Left kidney (tissue), 2 donors: Measurements from ENCODE around the gene ZBTB46. TPM values are rescaled to one million over a fixed set of nuclear protein-coding genes. Genes with fewer than 3 reads are reported as not detected.
A peak's percentile ranks its signal among the peaks of the same experiment; 100 is the strongest.

Experiments used
- DNase-seq: peaks from one replicate; pipeline ENCODE4 v3.0.0-alpha.2; 2013
- polyA plus RNA-seq: library from polyadenylated mRNA; unstranded; fragments of 120-200 nt; gene quantifications from one replicate; pipeline ENCODE4 v1.2.1, GENCODE V29; 2013; ENCODE audit not compliant: insufficient read length

The ZBTB46 gene
- polyA plus RNA-seq, 1 donor: 16.7 TPM

DNA sequence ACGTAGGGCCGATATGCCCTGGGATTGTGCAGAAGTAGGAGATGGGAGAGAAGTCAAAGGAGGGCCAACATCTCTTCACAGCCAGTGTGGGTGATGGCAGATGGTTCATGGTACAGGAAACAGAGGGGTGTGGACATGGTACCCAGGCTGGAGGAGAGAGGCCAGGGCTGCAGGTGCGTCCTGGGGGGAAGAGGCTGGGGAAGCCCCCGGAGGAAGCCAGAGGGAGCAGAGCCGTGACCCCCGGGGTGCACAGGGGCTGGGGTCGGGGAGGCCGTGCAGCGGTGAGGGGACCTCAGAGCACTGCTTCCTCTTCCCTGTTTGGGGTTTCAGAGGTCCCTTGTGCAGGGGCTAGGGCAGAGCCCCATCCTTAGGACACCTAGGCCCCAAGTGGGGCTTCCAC is 11.2 kb upstream of the ZBTB46 start:
- no peak for DNase-seq

DNA sequence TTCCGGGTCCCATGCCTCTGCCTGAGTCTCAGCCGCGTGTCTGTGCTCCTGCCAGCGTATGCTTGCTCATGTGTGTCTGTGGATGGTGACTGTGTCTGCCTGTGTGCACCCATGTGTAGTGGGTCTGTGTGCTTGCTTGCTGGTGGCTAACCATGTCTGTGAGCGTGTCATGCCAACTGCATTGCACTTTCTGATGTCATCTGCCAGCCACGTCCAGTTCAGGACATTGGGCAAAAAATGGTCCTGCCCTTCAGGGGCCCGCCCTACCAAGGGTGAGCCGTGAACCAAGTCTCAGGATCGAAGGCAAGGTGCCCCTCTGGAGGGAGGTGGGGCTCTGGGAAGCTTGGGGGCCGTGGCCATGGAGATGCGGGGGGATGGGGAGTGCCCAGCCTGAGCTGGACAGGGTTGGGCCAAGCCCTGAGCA is 9.4 kb upstream of the ZBTB46 start:
- DNase-seq: no peak

DNA sequence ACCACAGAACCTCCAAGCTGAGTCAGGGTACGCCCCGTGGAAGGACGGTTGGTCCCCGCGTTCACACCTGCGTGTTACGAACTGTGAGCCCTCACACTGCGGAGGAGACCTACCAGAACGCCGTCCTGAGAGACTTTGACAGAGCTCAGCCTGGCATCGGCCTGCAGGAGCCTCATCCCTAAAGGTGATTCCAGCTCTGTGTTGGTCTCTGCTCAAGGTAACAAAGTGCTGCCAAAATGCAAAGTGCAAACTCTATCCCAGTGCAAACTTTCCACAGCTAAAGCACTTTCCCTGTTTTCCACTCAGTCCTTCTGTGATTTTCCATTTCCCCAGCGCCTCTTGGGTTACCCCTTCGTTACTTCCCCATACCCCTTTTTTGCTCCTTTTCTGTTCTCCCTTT is 8.6 kb upstream of the ZBTB46 start:
- no peak for DNase-seq

DNA sequence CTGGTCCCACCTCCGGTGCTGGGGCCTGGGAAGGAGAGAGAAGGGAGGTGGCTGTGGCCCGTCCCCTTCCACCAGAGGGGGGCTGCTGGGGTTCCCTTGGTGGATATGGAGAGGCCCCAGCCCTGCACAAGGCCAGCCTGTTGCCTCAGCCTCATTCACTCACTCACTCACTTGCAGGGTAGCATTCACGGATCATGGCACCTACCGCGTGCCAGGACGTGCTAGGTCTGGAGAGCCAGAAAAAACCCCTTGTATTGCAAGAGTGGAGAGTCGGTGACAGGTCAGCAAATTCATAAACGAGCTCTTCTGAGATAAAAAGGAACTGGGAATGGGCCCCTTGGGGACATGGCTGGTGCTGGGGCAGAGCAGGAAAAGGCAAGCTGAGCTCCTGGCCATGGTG is 6.4 kb upstream of the ZBTB46 start:
- DNase-seq: no peak

DNA sequence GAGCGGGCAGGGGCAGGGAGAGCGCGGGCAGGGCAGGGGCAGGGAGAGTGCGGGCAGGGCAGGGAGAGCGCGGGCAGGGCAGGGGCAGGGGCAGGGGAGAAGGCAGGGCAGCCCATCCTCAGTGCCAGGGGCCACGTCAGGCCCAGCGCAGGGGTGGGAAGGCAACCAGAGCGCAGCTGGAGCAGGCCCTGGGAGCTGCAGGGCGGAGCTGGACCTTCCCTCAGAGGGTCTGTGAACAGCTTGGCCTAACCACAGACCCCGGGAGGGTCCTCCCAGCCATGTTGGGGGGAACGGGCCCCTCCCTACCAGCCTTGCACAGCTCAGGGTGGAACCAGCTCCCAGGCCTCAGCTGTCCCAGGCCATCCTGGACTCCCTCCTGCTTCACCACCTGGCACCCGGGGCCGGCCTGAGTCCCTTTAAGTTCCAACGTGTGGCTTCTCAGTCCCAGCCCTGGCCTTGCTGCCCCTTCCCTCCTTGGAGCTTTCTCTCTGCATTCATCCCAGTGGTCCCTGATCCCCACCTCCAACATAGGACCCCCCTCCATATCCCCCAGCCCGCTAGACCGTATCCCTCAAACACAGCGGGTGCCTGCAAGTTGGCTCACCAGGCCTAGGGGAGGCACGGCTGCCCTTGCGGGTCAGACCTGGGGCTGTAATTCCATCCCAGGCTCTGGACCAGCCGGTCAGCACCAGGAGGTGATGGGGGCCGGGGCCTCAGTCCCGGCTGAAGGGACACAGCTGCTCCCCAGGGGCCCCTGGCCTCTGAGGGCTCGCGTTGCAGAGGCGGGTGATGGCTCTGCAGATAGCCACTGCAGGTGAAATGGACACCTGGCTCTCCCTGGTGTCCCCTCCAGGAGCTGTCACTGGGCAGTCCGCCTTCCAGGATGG is 5.6 kb upstream of the ZBTB46 start:
- no peak for DNase-seq

DNA sequence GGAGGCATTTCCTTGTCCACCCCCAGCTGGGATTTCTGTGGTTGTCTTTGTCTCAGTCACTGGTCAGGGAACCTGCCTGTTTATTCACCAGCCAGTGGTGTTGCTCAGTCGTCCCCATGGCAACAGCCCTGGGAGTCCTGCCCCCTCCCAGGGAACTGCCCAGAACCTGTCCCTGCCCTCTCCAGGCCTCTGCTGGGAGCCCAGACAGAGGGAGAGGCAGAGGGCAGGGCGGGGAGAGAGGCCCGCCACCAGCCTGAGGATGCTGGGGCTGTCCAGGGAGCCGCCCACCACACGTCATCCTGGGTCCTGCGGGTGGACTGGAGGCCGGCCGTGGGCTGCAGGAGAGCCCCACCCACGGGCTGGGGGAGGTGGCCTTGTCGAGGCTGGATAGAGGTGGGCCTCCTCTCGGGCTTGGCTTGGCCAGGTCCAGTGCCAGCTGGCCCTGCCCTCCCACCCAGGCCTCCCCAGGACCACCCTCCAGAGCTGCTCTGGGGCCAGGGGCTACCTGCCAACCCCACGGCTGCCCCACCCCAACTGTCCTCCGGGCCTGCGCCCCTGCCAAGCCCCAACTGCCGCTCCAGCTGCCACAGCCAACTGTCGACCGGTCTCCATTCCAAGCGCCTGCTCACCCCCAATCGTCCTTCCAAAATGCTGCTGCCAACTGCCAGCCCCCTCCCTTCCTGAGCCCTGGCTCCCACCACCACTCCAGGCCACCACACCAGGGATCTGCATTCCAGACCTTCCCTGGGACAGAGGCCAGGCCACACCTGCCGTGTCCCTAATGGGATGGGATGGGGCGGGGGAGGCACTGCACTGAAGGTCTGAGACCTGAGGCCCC is 4.2 kb upstream of the ZBTB46 start:
- DNase-seq: peak; percentile 92

DNA sequence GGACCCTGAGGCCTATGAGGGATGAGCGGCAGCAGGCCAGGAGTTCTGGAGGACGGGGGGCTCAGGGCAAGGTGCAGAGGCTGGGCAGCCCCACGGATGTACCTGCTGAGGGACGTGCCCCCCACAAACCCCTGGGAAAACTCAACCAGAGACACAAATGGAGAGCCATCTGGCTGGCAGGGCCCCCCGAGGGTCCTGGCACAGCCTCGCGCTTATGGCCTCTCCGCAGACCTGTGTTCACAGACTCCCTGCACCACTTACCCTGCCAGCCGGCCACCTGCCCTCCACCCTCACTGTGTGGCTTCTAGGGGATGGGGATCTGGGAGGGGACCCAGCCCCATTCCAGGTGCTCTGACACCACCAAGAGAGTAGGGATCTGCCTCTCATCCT is 3.4 kb upstream of the ZBTB46 start:
- DNase-seq: no peak

DNA sequence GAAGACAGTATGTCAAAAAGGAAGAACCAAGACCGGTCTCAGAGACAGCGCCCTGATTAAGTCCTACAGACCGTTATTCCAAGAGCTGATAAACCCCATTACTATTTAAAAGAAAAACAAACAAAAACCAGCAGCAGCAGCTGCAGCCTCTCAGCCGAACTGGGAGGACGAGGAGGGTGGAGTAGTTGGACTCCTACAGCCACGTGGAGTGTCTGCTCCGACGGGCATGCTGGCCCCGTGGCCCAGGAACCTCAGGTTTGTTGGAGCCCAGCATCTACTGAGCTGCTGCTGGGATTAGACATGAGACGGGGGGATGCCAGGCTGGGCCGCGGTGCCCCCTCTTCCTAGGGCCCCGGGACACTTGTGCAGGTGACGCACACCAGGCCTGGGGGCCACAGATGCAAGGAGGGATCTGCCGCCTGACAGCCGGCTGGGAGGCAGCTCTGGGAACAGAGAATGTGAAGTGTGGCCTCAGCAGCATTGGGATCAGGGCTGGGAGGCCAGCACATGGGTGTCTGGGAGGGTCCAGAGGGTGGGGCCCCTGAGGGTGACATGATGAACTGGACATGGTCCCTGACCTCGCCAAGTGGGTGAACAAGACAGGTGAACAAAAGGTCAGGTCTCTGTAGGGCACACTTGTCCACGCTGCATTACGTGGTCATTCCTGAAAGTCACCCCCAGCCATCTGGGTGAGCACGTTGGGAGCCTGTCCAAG is 2.9 kb upstream of the ZBTB46 start:
- DNase-seq: no peak

DNA sequence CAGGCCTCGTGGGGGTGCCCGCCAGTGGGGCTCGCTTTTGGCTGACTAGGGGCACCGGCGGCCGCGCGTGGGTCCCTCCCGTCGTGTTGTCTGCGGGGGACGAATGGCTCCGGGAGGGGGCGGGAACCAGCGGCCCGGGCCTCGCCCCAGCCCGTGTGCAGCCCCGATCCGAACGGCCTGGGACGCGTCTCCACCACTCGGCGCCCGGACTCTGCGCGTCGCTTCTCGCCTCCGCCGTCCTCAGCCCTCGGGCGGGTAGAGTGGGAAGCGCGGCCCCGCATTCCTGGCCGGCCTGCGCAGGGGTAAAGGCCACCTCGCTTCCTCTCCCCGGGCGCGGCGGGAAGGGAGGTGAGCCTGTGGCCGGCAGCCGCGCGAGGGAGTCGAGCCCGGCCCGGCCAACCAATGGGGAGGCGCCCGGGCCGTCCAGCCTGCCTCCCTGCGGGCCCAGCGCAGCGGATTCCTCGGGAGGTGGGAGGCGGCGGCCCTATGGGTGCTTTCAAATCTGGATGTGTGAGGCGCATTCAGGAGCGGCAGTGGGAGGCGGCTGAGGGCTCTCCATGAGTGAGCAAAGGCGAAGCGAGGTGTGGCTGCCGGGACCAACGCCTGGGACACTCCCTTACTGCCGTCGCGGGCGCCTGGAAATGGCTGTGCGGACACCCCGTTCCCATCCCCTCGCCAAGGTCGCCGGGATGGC is 1.1 kb upstream of the ZBTB46 start:
- DNase-seq: no peak

DNA sequence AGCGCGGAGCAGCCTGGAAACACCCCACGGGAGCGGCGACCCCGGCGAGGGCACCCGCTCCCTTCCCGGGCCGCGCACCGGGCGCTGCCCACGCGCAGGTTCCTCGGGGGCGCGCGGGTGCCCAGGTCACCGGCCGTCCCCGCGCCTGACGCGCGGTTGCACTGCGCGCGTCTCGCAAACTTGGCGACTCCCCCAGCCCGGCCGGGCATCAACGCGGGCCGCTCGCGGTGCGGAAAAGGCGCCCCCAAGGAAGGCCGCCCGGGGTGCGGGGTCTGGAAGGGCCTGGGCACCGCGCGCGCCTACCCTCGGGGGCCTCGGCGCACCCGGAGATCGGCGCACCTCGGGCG is 555 bp upstream of the ZBTB46 start:
- no peak for DNase-seq

DNA sequence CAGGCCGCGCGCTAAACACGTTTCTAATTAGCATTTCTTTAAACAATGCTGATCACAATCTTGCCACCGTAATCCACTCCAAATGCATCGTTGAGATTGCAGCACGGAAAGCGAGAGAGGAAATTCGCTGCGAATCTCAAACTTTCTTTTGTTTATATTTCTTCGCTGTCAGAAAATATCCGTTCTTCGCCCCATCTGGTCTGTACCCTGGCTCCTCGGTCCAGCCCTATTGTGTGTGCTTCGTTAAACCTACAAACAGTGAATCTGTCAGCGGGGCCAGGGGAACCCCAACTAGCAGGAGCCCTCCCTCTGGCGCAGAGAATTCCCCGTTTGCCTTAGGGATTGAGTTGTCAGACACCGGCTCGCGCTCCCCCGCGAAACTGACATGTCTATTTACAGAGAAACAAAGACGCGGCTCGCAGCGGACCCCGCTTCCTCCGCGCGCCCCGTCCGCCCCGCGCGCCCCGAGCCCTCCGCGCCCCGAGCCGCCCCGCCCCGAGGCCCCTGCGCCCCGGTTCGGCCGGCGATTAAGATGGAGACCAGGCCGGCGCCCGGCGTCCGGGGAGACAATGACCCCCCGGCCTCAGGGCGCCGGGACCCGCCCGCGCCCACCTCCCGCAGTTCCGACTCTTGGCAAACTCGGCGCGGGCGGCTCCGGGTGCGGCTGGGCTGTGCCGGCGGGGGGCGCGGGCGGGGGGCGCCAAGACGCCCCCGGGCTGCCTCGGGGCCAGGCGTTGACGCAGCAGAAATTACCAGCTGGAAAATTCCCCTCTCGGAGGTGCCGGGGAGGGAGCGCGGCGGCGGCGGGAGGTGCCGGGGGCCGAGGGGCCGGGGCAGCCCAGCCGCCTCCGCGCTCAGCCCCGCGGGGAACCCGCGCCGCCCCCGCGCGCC is 874 bp downstream of the ZBTB46 start:
- DNase-seq: no peak

DNA sequence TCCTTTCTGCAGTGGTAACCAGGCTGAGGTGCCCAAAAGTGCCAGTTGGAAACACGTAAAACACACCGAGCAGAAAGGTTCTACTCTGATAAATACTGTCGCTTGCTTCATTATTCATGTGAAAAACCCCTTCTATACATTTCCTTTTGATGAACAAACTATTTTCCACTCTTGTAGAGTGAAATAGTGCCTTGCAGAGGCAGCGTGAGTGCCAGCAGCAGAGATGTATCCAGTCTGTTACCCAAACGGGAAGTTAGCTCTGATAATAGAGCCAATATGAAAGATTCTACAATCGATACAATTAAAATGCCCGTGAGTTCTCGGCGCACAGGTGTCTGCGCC is 1.5 kb downstream of the ZBTB46 start:
- DNase-seq: no peak

DNA sequence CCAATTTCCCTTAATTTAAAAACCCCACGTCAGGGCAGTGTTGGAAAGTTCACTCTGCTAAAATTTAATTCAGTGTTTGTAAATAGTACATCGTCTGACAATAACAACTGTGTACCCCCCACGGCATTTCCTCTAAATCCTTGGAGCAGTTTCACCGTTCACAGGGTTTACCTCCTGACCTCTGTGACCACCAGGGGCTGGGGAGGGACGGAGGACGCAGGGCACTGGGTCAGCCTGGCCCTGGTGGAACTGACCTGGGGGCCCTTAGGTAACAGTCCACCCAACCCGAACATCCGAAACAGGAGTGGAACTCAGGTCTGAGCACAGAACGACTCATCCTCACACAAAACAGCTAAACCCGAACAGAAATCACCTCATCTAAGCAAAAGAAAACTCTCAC is 2.1 kb downstream of the ZBTB46 start:
- no peak for DNase-seq

DNA sequence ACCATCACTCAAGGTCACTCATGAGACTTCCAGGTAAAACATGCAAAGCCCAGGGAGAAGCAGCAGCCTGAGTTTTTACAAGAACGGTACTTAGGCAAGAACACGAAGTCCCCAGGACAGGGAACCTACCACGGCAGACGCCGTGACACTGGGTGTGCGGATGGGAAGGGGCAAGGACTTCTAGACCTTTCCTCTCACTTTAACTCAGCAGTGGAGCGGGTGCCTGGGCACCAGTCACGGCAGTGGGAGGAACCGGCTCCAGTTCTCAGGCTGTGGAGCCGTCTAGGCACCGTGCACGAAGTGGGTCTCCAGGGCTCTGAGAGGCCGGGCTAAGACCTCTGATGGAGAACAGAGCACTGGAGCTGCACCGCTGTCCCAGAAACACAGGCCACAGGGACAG is 2.5 kb downstream of the ZBTB46 start:
- DNase-seq: no peak

DNA sequence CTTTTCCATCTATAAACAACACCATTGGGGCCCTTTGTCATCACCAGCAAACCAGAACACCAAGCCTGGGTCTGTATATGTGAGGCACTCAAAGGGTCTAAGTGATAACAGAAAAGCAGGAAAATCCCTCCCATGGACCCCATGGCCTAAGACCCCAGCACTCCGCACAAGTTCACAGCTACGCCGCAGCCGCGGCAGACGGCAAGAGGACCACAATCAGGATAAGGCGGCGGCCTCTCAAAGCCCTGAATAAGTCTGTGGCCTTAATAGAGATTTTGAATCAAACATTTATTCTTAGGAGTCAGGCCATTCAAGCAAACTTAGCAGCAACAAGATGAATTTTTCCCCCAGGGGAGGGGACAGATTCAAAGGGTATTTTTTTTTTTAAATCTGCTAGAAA is 2.9 kb downstream of the ZBTB46 start:
- no peak for DNase-seq

DNA sequence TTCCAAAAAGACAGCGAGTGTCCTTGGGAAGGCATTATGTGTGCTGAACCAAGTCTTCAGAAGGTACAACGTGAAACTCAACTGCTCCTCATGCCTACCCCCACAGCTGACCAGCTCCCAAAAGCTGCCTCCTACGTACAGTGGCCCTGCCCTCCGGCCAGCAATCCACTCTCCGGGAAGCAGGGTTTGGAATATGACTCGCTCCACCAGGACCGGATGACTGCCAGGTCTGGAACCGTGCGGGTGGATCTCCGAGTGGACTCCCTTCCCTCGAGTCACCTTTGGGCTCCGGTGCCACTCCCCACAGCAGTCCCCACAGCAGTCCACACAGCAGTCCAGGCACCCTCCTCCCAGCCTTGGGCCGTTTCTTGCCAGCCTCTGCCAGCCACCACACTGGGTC is 4.3 kb downstream of the ZBTB46 start:
- no peak for DNase-seq

DNA sequence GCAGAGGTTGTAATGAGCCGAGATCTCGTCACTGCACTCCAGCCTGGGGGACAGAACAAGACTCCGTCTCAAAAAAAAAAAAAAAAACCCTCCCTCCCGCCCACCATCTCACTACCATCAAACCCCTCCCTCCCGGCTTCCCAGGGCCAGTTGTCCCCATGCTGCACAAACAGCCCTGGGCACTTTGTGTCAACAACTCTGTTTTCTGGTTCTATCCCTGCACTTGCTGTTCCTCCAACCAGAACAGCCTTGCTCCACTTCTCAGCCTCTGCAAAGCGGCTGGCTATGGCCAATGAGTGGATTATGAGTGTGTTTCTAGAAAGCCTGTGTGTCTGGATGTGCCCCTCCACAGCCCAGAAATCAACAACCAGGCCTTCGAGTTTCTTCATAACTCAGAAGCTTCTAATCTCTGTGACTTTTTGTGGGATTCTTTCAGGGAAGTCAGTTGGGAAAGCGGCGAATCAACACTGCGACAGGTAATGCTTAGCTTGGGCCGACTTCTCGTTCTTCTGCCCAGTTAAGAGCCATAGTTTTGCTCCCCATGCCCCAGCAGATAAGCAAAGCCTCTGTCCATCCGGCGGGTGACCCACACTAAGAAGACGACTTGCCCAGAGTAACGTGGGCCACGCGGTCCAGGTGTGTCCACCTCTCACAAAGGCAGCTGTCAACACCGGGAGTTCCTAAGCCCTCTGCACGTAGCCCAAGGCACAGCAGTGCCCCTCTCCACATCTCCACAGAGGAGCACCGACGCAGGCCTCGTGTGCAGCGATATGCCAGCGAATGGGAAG is 5.5 kb downstream of the ZBTB46 start:
- no peak for DNase-seq

DNA sequence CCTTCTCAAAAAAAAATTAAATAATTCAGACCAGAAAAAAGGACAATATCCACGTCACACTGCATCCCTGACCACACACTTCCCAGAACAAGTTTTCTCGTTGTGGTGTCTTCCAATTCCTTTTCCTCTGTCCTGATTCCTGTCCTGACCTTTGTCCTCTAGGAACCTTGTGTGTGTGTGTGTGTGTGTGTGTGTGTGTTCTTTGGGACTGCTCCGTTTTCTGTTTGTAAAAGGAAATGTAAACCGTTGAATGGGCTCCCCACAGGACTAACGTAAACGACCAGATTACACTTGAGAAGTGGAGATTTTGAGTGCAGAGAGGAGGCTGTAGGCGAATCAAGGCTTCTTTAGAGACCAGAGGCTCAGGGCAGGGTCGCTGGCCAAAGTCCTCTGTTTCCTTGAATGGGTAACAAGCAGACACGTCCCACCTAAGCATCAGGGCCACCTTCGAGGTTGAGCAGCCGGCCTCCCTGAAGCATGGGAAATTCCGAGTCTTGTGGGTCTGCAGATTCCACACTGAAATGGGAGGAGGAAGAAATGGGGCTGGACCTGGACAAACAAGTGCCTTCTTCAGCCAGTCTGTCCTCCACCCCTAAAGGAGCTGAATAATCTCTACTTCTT is 7.3 kb downstream of the ZBTB46 start:
- no peak for DNase-seq

DNA sequence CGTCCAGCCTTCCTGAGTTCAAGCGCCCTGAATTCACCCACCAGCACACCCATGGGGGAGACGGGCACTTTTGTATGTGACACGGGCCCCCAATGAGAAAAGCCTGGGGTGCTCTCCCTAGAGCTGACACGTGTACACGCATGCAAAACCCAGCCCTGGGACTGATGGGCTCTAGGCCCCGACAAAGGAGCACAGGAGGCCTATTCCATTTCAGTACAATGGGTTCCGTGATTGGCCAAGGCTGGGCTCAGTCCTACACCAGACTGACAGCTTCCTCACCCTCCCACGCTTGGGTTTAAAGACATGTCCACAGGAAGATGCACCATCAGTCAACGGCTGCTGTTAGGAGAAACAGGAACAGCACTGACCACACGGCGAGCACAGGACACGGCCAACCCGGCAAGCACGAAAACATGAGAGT is 8.8 kb downstream of the ZBTB46 start:
- DNase-seq: peak; percentile 75

DNA sequence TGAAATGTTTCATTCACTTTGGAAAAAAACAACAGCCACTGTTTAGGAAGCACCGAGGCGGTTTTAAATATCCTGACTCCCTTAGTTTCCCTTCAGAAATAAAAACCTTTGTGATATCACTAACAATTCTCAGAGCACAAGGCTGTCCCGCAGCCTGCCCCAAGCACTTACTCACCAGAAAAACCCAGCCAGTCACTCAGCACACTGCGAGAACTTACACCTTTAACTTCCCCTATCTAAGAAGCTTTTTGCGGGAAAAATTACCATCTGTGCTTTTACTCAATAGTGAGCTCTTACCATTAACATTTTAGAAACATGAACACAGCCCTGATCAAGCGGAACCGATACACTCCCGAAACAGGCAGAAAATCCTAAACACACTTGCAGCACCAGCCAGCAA is 9.3 kb downstream of the ZBTB46 start:
- no peak for DNase-seq
